Measurements from ENCODE around the gene PRR16.

DNA sequence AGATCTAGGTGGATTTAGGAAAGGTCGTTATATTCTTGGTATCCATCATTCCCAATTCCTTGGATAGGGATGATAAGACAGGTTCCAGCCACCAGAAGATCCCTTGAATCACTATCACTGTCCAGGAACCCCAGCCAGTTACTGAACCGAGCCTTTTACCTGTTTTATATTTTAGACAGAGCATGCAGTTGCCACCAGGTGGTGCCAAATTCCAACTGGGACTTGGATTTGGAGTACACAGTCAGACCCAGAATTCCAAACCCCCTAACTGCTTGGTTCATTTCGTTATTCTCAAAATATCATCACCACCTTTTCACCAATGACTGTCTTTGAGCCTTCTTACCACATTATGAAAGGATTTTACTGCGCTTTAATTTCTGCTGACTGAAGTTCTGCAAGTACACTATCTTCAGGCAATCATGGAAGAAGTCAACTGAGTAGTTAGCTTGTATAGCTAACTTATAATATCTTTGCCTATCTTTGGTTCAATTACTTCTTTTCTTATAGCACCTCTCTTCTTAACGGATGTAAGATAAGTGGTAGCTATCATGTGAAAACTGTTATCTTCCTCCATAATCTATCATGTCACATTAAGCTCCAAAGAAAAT lies 191.8 kb downstream of the PRR16 start:
- TF ChIP-seq, protein P1, sequence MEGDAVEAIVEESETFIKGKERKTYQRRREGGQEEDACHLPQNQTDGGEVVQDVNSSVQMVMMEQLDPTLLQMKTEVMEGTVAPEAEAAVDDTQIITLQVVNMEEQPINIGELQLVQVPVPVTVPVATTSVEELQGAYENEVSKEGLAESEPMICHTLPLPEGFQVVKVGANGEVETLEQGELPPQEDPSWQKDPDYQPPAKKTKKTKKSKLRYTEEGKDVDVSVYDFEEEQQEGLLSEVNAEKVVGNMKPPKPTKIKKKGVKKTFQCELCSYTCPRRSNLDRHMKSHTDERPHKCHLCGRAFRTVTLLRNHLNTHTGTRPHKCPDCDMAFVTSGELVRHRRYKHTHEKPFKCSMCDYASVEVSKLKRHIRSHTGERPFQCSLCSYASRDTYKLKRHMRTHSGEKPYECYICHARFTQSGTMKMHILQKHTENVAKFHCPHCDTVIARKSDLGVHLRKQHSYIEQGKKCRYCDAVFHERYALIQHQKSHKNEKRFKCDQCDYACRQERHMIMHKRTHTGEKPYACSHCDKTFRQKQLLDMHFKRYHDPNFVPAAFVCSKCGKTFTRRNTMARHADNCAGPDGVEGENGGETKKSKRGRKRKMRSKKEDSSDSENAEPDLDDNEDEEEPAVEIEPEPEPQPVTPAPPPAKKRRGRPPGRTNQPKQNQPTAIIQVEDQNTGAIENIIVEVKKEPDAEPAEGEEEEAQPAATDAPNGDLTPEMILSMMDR (conservative IDR thresholded peaks at IDR 0.05; ENCODE audit: low read depth in 2 of 2): peak; percentile 66 to 79
- TF ChIP-seq POLR2AphosphoS5 (IDR thresholded peaks at IDR 0.05; ENCODE audit: low read depth) (no peak), STAT1 (IDR thresholded peaks at IDR 0.05; ENCODE audit: unreplicated experiment) (no peak), CREB1 (CRISPR knock-in tag; IDR thresholded peaks at IDR 0.05; ENCODE audit: low read depth) (no peak), EZH2phosphoT487 (IDR thresholded peaks at IDR 0.05; ENCODE audit: unreplicated experiment) (no peak), EZH2 (IDR thresholded peaks at IDR 0.05; ENCODE audit: low read depth, unreplicated experiment) (no peak), JUNB (IDR thresholded peaks at IDR 0.05; ENCODE audit: unreplicated experiment) (no peak)
- TF ChIP-seq, protein P2, sequence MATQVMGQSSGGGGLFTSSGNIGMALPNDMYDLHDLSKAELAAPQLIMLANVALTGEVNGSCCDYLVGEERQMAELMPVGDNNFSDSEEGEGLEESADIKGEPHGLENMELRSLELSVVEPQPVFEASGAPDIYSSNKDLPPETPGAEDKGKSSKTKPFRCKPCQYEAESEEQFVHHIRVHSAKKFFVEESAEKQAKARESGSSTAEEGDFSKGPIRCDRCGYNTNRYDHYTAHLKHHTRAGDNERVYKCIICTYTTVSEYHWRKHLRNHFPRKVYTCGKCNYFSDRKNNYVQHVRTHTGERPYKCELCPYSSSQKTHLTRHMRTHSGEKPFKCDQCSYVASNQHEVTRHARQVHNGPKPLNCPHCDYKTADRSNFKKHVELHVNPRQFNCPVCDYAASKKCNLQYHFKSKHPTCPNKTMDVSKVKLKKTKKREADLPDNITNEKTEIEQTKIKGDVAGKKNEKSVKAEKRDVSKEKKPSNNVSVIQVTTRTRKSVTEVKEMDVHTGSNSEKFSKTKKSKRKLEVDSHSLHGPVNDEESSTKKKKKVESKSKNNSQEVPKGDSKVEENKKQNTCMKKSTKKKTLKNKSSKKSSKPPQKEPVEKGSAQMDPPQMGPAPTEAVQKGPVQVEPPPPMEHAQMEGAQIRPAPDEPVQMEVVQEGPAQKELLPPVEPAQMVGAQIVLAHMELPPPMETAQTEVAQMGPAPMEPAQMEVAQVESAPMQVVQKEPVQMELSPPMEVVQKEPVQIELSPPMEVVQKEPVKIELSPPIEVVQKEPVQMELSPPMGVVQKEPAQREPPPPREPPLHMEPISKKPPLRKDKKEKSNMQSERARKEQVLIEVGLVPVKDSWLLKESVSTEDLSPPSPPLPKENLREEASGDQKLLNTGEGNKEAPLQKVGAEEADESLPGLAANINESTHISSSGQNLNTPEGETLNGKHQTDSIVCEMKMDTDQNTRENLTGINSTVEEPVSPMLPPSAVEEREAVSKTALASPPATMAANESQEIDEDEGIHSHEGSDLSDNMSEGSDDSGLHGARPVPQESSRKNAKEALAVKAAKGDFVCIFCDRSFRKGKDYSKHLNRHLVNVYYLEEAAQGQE (IDR thresholded peaks at IDR 0.05; ENCODE audit: unreplicated experiment): no peak

Data from GM23338 (cell line).